Measurements from ENCODE around the gene RNPS1.

RNPS1 gene

DNA sequence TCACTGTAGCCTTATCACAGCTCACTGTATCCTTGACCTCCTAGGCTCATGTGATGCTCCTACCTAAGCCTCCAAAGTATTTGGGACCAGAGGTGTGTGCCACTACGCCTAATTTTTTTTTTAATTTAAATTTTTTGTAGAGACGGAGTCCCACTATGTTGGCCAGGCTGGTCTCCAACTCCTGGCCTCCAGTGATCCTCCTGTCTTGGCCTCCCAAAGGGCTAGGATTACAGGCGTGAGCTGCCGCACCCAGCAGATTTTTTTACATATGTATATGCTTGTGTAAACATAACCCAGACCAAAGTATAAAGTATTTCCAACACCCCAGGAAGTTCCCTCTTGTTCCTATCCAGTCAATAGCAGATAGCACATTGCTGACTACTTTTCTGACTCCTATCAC is 51.6 kb downstream of the RNPS1 start:
- Histone ChIP-seq H3K36me3 (ENCODE audit: control insufficient read depth, insufficient read depth, low read length, severe bottlenecking) (no peaks in the 10 kb centered on the region), H3K4me3 (ENCODE audit: low read length) (no peak overlapping the region), H3K27me3 (replicated peaks; ENCODE audit: control insufficient read depth, insufficient read depth, low read length) (no peaks in the 10 kb centered on the region)

GRCh38 chr16:2214719-2214968 is 53.3 kb downstream of the RNPS1 start, which contains the start of gene PGP:
Gene PGP, minus strand, starts transcription at chr16:2214840. Its CDS starts 63 bp downstream, at chr16:2214777.
- no peak for DNase-seq (ENCODE audit: low read depth)
- H3K9me3 ChIP-seq (ENCODE audit: control insufficient read depth, low read length) = no peaks in the 10 kb centered on the region

More for the DNA sequence above, 51.6 kb downstream of the RNPS1 start:
- no peak for DNase-seq (ENCODE audit: low read depth)
- no peak overlapping the region for H3K9ac ChIP-seq (ENCODE audit: low read length)
- H3K9me3 ChIP-seq (ENCODE audit: control insufficient read depth, low read length) = no peaks in the 10 kb centered on the region
- H3K4me1 ChIP-seq (ENCODE audit: control insufficient read depth, insufficient read depth, low read length) = peaks cover 21% of the 10 kb centered on the region

DNA sequence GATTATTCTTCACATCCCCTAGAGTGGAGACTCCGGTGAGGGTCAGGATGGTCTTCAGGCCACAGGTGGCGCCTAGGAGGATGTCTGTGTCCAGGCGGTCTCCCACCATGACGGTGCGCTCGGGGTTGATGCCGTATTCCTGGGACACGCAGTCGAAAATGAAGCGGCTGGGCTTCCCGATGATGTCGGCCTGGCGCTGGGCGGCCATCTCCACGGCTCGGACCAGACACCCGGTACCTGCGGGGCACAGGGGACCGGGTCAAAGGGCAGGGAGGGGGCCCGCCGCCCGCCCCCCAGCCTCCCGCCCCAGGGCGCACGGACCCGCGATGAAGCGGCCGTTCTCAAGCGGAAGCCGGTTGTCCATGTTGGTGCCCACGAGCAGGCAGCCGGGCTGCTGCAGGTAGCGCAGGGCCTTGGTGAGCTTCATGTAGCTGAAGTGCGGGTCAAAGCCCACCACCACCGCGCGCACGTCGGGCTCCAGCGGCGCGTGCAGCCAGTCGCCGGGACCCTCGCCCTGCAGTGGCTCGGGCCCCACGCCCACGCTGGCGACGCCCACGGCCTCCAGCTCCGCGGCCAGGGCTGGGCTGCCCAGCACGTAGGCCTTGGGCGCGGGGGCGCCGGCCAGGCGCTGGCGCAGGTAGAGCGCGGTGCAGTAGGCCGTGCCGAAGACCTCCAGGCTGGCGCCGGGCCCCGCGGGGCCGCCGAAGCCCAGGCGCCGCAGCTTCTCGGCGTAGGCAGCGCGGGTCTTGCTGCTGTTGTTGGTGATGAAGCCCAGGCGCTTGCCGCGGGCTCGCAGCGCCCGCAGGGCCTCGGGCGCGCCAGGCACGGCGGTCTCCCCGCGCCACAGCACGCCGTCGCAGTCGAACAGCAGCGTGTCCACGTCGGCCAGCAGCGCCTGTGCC is 53.9 kb downstream of the RNPS1 start:
- peak overlapping the region; percentile 92 for H3K9ac ChIP-seq (ENCODE audit: low read length)
- peaks cover 21% of the 10 kb centered on the region for H3K4me1 ChIP-seq (ENCODE audit: control insufficient read depth, insufficient read depth, low read length)
- peaks cover 6% of the 10 kb centered on the region for H3K36me3 ChIP-seq (ENCODE audit: control insufficient read depth, insufficient read depth, low read length, severe bottlenecking)
- peak; percentile 27 for DNase-seq (ENCODE audit: low read depth)
- H3K4me3 ChIP-seq (ENCODE audit: low read length) = peak overlapping the region; percentile 91
- no peaks in the 10 kb centered on the region for H3K9me3 ChIP-seq (ENCODE audit: control insufficient read depth, low read length)
- H3K27me3 ChIP-seq (replicated peaks; ENCODE audit: control insufficient read depth, insufficient read depth, low read length) = no peaks in the 10 kb centered on the region

More at GRCh38 chr16:2214719-2214968, 53.3 kb downstream of the RNPS1 start, which contains the start of gene PGP:
- H3K27me3 ChIP-seq (replicated peaks; ENCODE audit: control insufficient read depth, insufficient read depth, low read length) = no peaks in the 10 kb centered on the region
- peaks cover under 1% of the 10 kb centered on the region for H3K36me3 ChIP-seq (ENCODE audit: control insufficient read depth, insufficient read depth, low read length, severe bottlenecking)
- peaks cover 21% of the 10 kb centered on the region for H3K4me1 ChIP-seq (ENCODE audit: control insufficient read depth, insufficient read depth, low read length)
- peak within 1 kb of the TSS; percentile 92 for H3K4me3 ChIP-seq (ENCODE audit: low read length)
- H3K9ac ChIP-seq (ENCODE audit: low read length) = peak within 1 kb of the TSS; percentile 95

GRCh38 chr16:2212362-2213324 is 55.3 kb downstream of the RNPS1 start:
- peaks cover 21% of the 10 kb centered on the region for H3K4me1 ChIP-seq (ENCODE audit: control insufficient read depth, insufficient read depth, low read length)
- peaks cover 18% of the 10 kb centered on the region for H3K36me3 ChIP-seq (ENCODE audit: control insufficient read depth, insufficient read depth, low read length, severe bottlenecking)
- peak overlapping the region; percentile 92 for H3K9ac ChIP-seq (ENCODE audit: low read length)
- H3K9me3 ChIP-seq (ENCODE audit: control insufficient read depth, low read length) = no peaks in the 10 kb centered on the region
- DNase-seq (ENCODE audit: low read depth) = no peak
- peak overlapping the region; percentile 91 for H3K4me3 ChIP-seq (ENCODE audit: low read length)
- no peaks in the 10 kb centered on the region for H3K27me3 ChIP-seq (replicated peaks; ENCODE audit: control insufficient read depth, insufficient read depth, low read length)

DNA sequence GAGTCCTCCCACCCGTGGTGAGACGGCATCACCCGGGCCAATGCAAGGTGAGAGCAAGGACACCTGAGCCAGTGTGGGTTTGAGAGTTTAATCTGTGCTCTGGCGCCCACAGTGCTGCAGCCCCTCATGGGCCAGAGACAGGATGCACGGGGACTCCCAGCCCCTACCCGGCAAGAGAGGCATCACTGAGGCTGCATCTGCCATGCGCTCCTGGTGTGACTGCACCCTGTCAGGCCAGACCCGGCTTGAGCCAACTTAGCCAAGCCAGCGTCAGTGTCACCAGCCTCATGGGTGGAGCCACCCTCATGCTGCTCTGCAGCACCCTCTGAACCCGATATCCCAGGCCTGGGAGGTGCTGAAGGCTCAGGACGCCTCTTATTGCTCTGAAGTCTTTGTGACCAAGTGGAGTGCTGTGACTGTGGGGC is 56.0 kb downstream of the RNPS1 start:
- DNase-seq (ENCODE audit: low read depth) = no peak

DNA sequence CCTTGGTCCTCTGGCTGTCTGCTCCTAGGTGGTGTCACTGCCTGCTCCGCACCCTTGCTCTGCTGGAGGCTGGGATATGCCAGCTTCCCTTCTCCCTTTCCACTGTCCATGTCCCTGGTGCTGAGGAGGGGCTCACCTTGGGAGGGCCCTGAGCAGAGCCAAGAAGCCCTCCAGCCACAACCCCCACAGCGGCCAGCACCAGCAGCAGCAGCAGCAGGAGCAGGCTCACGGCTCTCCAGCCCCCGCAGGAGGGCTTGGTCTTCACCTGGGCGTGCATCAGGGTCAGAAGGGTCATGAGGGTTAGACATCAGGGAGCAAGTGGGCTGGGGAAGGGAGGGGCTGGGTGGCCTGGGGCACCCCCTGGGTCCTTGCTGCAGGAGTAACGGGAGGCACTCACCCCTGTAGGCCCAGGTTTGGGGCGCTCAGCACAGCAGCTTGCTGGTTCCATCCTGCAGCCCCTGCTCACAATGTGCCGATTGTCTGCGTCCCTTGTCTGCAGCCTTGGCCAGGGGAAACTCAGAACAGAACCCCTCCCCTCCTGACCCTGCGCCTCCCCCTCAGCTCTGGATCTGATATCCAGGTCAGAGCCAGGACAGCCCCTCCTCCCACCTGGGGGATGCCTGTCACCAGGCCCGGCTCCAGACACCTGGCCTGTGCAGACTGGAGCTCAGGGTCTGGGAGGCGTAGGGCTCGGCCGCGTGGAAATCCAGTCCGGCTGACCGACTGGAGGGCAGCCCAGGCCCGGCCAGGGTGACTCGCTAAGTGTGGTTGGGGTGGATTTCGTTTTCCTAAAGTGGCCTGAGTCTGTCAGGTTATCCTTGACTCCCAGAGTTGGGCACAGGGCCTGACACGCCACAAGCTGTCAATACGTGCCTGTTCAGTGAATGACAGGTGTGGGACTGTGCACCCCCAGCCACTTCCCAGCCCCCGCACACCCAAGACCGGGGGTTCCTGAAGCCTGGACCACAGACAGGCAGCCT is 57.2 kb downstream of the RNPS1 start, which contains the start of gene BRICD5:
Gene BRICD5 (minus strand): TSS at position 478 of the 980 bp plus-strand sequence. CDS start 30 bp downstream, at position 448.
- no peaks in the 10 kb centered on the region for H3K27me3 ChIP-seq (replicated peaks; ENCODE audit: control insufficient read depth, insufficient read depth, low read length)
- no peak within 1 kb of the TSS for H3K4me3 ChIP-seq (ENCODE audit: low read length)
- peak within 1 kb of the TSS; percentile 48 for H3K9ac ChIP-seq (ENCODE audit: low read length)
- H3K36me3 ChIP-seq (ENCODE audit: control insufficient read depth, insufficient read depth, low read length, severe bottlenecking) = peaks cover 26% of the 10 kb centered on the region
- no peak for DNase-seq (ENCODE audit: low read depth)
- no peaks in the 10 kb centered on the region for H3K9me3 ChIP-seq (ENCODE audit: control insufficient read depth, low read length)
- H3K4me1 ChIP-seq (ENCODE audit: control insufficient read depth, insufficient read depth, low read length) = peaks cover 34% of the 10 kb centered on the region

More for the DNA sequence above, 56.0 kb downstream of the RNPS1 start:
- no peaks in the 10 kb centered on the region for H3K27me3 ChIP-seq (replicated peaks; ENCODE audit: control insufficient read depth, insufficient read depth, low read length)
- peak overlapping the region; percentile 48 for H3K9ac ChIP-seq (ENCODE audit: low read length)
- no peaks in the 10 kb centered on the region for H3K9me3 ChIP-seq (ENCODE audit: control insufficient read depth, low read length)
- peaks cover 25% of the 10 kb centered on the region for H3K4me1 ChIP-seq (ENCODE audit: control insufficient read depth, insufficient read depth, low read length)
- peak overlapping the region; percentile 91 for H3K4me3 ChIP-seq (ENCODE audit: low read length)
- peaks cover 25% of the 10 kb centered on the region for H3K36me3 ChIP-seq (ENCODE audit: control insufficient read depth, insufficient read depth, low read length, severe bottlenecking)

- H3K36me3 ChIP-seq (ENCODE audit: control insufficient read depth, insufficient read depth, low read length, severe bottlenecking) = peaks cover 26% of the 10 kb centered on the region
- H3K27me3 ChIP-seq (replicated peaks; ENCODE audit: control insufficient read depth, insufficient read depth, low read length) = no peaks in the 10 kb centered on the region
- H3K9me3 ChIP-seq (ENCODE audit: control insufficient read depth, low read length) = no peaks in the 10 kb centered on the region
- no peak overlapping the region for H3K9ac ChIP-seq (ENCODE audit: low read length)
- H3K4me1 ChIP-seq (ENCODE audit: control insufficient read depth, insufficient read depth, low read length) = peaks cover 34% of the 10 kb centered on the region
- no peak for DNase-seq (ENCODE audit: low read depth)
- no peak overlapping the region for H3K4me3 ChIP-seq (ENCODE audit: low read length)
Observed at GRCh38 chr16:2210009-2210332, 58.0 kb downstream of the RNPS1 start.

DNA sequence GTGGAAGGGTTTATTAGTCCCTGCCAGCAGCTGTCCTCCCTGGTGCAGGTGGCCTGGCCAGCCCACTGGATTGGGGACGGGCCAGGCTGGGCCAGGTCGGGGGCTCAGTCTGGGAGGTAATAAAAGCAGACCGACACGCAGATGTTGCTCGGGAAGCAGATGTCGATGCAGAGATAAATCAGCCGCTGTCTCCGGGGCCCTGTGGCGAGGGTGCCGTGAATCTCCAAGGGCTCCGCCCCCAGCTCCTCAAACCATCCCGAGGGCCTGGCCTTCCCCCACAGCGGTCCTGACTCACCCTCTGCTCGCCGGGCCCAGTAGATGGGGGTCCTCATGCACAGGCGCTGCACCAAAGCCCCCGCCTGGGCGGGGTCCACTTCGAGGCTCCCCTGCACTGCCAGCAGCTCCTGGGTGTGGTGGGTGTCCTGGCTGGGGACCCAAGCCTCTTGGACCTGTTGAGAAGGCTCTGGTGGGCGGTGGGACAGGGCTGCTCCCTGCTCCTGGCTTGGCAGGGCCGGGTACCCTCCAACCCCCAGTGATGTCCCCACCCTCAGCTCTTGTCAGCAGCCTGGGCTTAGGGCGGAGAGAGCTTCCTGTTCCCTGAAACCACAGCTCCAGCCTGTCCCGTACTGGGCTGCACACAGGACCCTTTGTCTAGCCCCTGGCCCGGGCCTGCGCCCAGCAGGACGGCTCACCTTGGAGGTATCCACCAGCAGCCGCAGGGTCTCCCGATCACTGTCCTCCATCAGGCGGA is 58.5 kb downstream of the RNPS1 start:
- Histone ChIP-seq H3K4me3 (ENCODE audit: low read length) (no peak overlapping the region), H3K36me3 (ENCODE audit: control insufficient read depth, insufficient read depth, low read length, severe bottlenecking) (peaks cover 26% of the 10 kb centered on the region), H3K9ac (ENCODE audit: low read length) (no peak overlapping the region), H3K9me3 (ENCODE audit: control insufficient read depth, low read length) (no peaks in the 10 kb centered on the region), H3K27me3 (replicated peaks; ENCODE audit: control insufficient read depth, insufficient read depth, low read length) (no peaks in the 10 kb centered on the region), H3K4me1 (ENCODE audit: control insufficient read depth, insufficient read depth, low read length) (peaks cover 38% of the 10 kb centered on the region)
- no peak for DNase-seq (ENCODE audit: low read depth)

DNA sequence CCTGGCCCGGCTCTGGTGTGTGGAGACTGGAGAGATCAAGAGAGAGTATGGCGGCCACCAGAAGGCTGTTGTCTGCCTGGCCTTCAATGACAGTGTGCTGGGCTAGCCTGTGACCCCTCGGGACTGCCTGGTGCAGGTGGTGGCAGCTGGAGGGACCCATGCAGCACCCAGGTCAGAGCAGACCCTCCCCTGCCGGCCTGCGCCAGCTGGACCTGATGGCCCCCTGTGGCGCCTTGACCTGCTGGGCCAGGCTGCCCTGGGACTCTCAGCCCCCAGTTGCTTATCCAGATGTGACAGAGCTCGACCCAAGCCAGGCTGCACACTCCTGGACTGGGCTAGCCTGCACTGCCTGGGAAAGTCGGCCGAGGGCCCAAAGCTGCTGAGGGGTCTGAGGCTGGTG is 59.2 kb downstream of the RNPS1 start:
- Histone ChIP-seq H3K4me1 (ENCODE audit: control insufficient read depth, insufficient read depth, low read length) (peaks cover 37% of the 10 kb centered on the region), H3K36me3 (ENCODE audit: control insufficient read depth, insufficient read depth, low read length, severe bottlenecking) (peaks cover 26% of the 10 kb centered on the region)
- no peak for DNase-seq (ENCODE audit: low read depth)

DNA sequence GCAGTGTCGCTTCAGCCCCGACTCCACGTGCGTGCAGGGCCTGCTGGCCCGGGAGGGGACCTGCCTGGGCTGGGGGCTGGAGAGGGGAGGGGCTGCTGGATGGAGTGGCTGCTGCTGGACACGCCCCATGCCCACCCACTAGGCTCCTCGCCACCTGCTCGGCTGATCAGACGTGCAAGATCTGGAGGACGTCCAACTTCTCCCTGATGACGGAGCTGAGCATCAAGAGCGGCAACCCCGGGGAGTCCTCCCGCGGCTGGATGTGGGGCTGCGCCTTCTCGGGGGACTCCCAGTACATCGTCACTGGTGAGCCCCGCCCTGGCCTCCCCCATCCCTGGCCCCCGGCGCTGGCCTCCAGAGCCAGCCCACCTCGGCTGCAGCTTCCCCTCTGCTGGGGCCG is 59.6 kb downstream of the RNPS1 start:
- Histone ChIP-seq H3K9ac (ENCODE audit: low read length) (no peak overlapping the region), H3K36me3 (ENCODE audit: control insufficient read depth, insufficient read depth, low read length, severe bottlenecking) (peaks cover 26% of the 10 kb centered on the region), H3K4me3 (ENCODE audit: low read length) (no peak overlapping the region), H3K9me3 (ENCODE audit: control insufficient read depth, low read length) (no peaks in the 10 kb centered on the region), H3K27me3 (replicated peaks; ENCODE audit: control insufficient read depth, insufficient read depth, low read length) (no peaks in the 10 kb centered on the region), H3K4me1 (ENCODE audit: control insufficient read depth, insufficient read depth, low read length) (peaks cover 33% of the 10 kb centered on the region)
- no peak for DNase-seq (ENCODE audit: low read depth)

More for the DNA sequence above, 59.2 kb downstream of the RNPS1 start:
- H3K4me3 ChIP-seq (ENCODE audit: low read length) = no peak overlapping the region
- no peaks in the 10 kb centered on the region for H3K9me3 ChIP-seq (ENCODE audit: control insufficient read depth, low read length)
- no peak overlapping the region for H3K9ac ChIP-seq (ENCODE audit: low read length)
- H3K27me3 ChIP-seq (replicated peaks; ENCODE audit: control insufficient read depth, insufficient read depth, low read length) = no peaks in the 10 kb centered on the region
